ENCODE measurements around the gene PPM1H.

Gene PPM1H

GRCh38 chr12:62642486-62642885, 292.5 kb downstream of the PPM1H start:
- no peak overlapping the region for H3K4me3 ChIP-seq (replicated peaks; ENCODE audit: low read depth, low read length)
- no peak for DNase-seq (ENCODE audit: extremely low read depth, low read depth)

GRCh38 chr12:62640910-62641448, 294.0 kb downstream of the PPM1H start:
- no peak for TF ChIP-seq CTCF (IDR thresholded peaks at IDR 0.05; ENCODE audit: low read depth, low read length, missing control alignments)
- H3K4me3 ChIP-seq (replicated peaks; ENCODE audit: low read depth, low read length), result no peak overlapping the region
- peak; percentile 45 for DNase-seq (ENCODE audit: extremely low read depth, low read depth)

More at GRCh38 chr12:62642486-62642885, 292.5 kb downstream of the PPM1H start:
- no peak for TF ChIP-seq CTCF (IDR thresholded peaks at IDR 0.05; ENCODE audit: low read depth, low read length, missing control alignments)

- no peak overlapping the region for H3K4me3 ChIP-seq (replicated peaks; ENCODE audit: low read depth, low read length)
- no peak for TF ChIP-seq CTCF (IDR thresholded peaks at IDR 0.05; ENCODE audit: low read depth, low read length, missing control alignments)
- no peak for DNase-seq (ENCODE audit: extremely low read depth, low read depth)
Observed at GRCh38 chr12:62637679-62638078, 297.3 kb downstream of the PPM1H start.

GRCh38 chr12:62635649-62636048, 299.3 kb downstream of the PPM1H start:
- DNase-seq (ENCODE audit: extremely low read depth, low read depth), result no peak
- no peak overlapping the region for H3K4me3 ChIP-seq (replicated peaks; ENCODE audit: low read depth, low read length)
- TF ChIP-seq CTCF (IDR thresholded peaks at IDR 0.05; ENCODE audit: low read depth, low read length, missing control alignments), result no peak

- H3K4me3 ChIP-seq (replicated peaks; ENCODE audit: low read depth, low read length), result peak overlapping the region; percentile 45
- DNase-seq (ENCODE audit: extremely low read depth, low read depth), result no peak
- no peak for TF ChIP-seq CTCF (IDR thresholded peaks at IDR 0.05; ENCODE audit: low read depth, low read length, missing control alignments)
Observed at GRCh38 chr12:62632411-62632918, 302.5 kb downstream of the PPM1H start.

GRCh38 chr12:62631471-62632410, 303.2 kb downstream of the PPM1H start:
- peak; percentile 35 for DNase-seq (ENCODE audit: extremely low read depth, low read depth)
- TF ChIP-seq CTCF (IDR thresholded peaks at IDR 0.05; ENCODE audit: low read depth, low read length, missing control alignments), result peak; percentile 37
- H3K4me3 ChIP-seq (replicated peaks; ENCODE audit: low read depth, low read length), result peak overlapping the region; percentile 45

Measured in HFF-Myc (cell line).